BLaER1 treated with 17β-estradiol and CSF1 and Interleukin-3, amounts not matched to agents 10 nM and 100 nM (cell line): Measurements from ENCODE around the gene TENM4.

Experiments
- H3K27ac ChIP-seq, 11 experiments: shearing (Covaris generic); formaldehyde crosslinking; 2 replicates each; pipeline ENCODE4 v1.8.1; 2022
- H3K27me3 ChIP-seq, 11 experiments: shearing (Covaris generic); formaldehyde crosslinking; 2 replicates each; pipeline ENCODE4 v1.8.1; 2022
- H3K36me3 ChIP-seq, 11 experiments: shearing (Covaris generic); formaldehyde crosslinking; 2 replicates each; pipeline ENCODE4 v1.8.1; 2022
- H3K4me1 ChIP-seq, 10 experiments: shearing (Covaris generic); formaldehyde crosslinking; 2 replicates each; pipeline ENCODE4 v1.8.1; 2022
- H3K4me2 ChIP-seq, 11 experiments: shearing (Covaris generic); formaldehyde crosslinking; 2 replicates each; pipeline ENCODE4 v1.8.1; 2022
- H3K4me3 ChIP-seq, 10 experiments: shearing (Covaris generic); formaldehyde crosslinking; 2 replicates each; pipeline ENCODE4 v1.8.1; 2022
- H3K9ac ChIP-seq, 11 experiments: shearing (Covaris generic); formaldehyde crosslinking; 2 replicates each; pipeline ENCODE4 v1.8.1; 2022
- H3K9me3 ChIP-seq, 11 experiments: shearing (Covaris generic); formaldehyde crosslinking; replicated peaks in 1 of 11; 2 replicates each; pipeline ENCODE4 v1.8.1; 2022
- H4K20me1 ChIP-seq, 11 experiments: shearing (Covaris generic); formaldehyde crosslinking; 2 replicates each; pipeline ENCODE4 v1.8.1; 2022
- Cebpa-rat ChIP-seq, 11 experiments: shearing (Covaris generic); IDR thresholded peaks; 2 replicates each; pipeline ENCODE4 v1.8.1; 2022

TENM4 gene

GRCh38 chr11:79432138-79432537 lies 8.7 kb downstream of the TENM4 start:
- Histone ChIP-seq H3K36me3 (no peaks in the 10 kb centered on the region), H3K4me1 (peaks cover 6 to 33% (median 19%) of the 10 kb centered on the region in 10 experiments), H3K4me2 (no peak overlapping the region), H3K4me3 (no peak overlapping the region), H3K27ac (no peak overlapping the region), H3K27me3 (peaks cover 23 to 50% (median 37%) of the 10 kb centered on the region in 11 experiments), H3K9me3 (no peaks in the 10 kb centered on the region), H4K20me1 (peaks cover 0 to 48% (median 12%) of the 10 kb centered on the region in 11 experiments; a peak in 12 of 22 replicates), H3K9ac (no peak overlapping the region)
- no peak for TF ChIP-seq Cebpa-rat (IDR thresholded peaks at IDR 0.05)

GRCh38 chr11:79431535-79431934 lies 9.3 kb downstream of the TENM4 start:
- Histone ChIP-seq H3K27ac (no peak overlapping the region), H3K4me2 (no peak overlapping the region), H3K4me3 (no peak overlapping the region), H3K9me3 (no peaks in the 10 kb centered on the region), H4K20me1 (peaks cover 0 to 42% (median 6%) of the 10 kb centered on the region in 11 experiments; a peak in 11 of 22 replicates), H3K27me3 (peaks cover 17 to 44% (median 31%) of the 10 kb centered on the region in 11 experiments), H3K36me3 (peaks cover 0 to 6% (median 0%) of the 10 kb centered on the region in 11 experiments; a peak in 3 of 22 replicates), H3K4me1 (peaks cover under 1 to 27% (median 13%) of the 10 kb centered on the region in 10 experiments; a peak in 19 of 20 replicates), H3K9ac (no peak overlapping the region)
- no peak for TF ChIP-seq Cebpa-rat (IDR thresholded peaks at IDR 0.05)

- Histone ChIP-seq H3K9ac (no peak overlapping the region), H3K4me3 (no peak overlapping the region), H3K9me3 (no peaks in the 10 kb centered on the region), H3K4me2 (no peak overlapping the region), H3K27ac (no peak overlapping the region), H3K27me3 (peaks cover 4 to 32% (median 19%) of the 10 kb centered on the region in 11 experiments), H3K4me1 (peaks cover 0 to 19% (median 10%) of the 10 kb centered on the region in 10 experiments; a peak in 9 of 20 replicates), H3K36me3 (peaks cover 0 to 11% (median 0%) of the 10 kb centered on the region in 11 experiments; a peak in 3 of 22 replicates), H4K20me1 (peaks cover 0 to 30% (median 2%) of the 10 kb centered on the region in 11 experiments; a peak in 6 of 22 replicates)
- no peak for TF ChIP-seq Cebpa-rat (IDR thresholded peaks at IDR 0.05)
Measured at GRCh38 chr11:79430280-79430679, 10.6 kb downstream of the TENM4 start.

- Histone ChIP-seq H4K20me1 (peaks cover 0 to 21% (median 0%) of the 10 kb centered on the region in 11 experiments; a peak in 3 of 22 replicates), H3K27me3 (peaks cover 0 to 13% (median 1%) of the 10 kb centered on the region in 11 experiments; a peak in 8 of 22 replicates), H3K4me1 (peaks cover 0 to 19% (median 10%) of the 10 kb centered on the region in 10 experiments; a peak in 8 of 20 replicates), H3K27ac (no peak overlapping the region), H3K4me2 (peak overlapping the region in 7 of 11 experiments; percentile 2 to 23 (median 15); a peak in 7 of 22 replicates), H3K36me3 (peaks cover 0 to 11% (median 0%) of the 10 kb centered on the region in 11 experiments; a peak in 3 of 22 replicates), H3K9ac (no peak overlapping the region), H3K9me3 (no peaks in the 10 kb centered on the region), H3K4me3 (no peak overlapping the region)
- TF ChIP-seq Cebpa-rat (IDR thresholded peaks at IDR 0.05), result no peak
Measured at GRCh38 chr11:79428406-79428805, 12.4 kb downstream of the TENM4 start.

GRCh38 chr11:79427611-79428327 lies 13.1 kb downstream of the TENM4 start:
- Histone ChIP-seq H3K4me2 (peak overlapping the region in 5 of 11 experiments; percentile 2 to 23 (median 15); a peak in 6 of 22 replicates), H3K9me3 (no peaks in the 10 kb centered on the region), H3K27me3 (peaks cover 0 to 7% (median 0%) of the 10 kb centered on the region in 11 experiments; a peak in 4 of 22 replicates), H4K20me1 (peaks cover 0 to 21% (median 0%) of the 10 kb centered on the region in 11 experiments; a peak in 3 of 22 replicates), H3K4me1 (peaks cover 0 to 19% (median 10%) of the 10 kb centered on the region in 10 experiments; a peak in 8 of 20 replicates), H3K4me3 (no peak overlapping the region), H3K9ac (no peak overlapping the region), H3K36me3 (peaks cover 0 to 11% (median 0%) of the 10 kb centered on the region in 11 experiments; a peak in 3 of 22 replicates), H3K27ac (no peak overlapping the region)
- TF ChIP-seq Cebpa-rat (IDR thresholded peaks at IDR 0.05), result no peak

GRCh38 chr11:79427126-79427525 lies 13.7 kb downstream of the TENM4 start:
- Histone ChIP-seq H3K27me3 (peaks cover 0 to 2% (median 0%) of the 10 kb centered on the region in 11 experiments; a peak in 1 of 22 replicates), H3K9ac (no peak overlapping the region), H3K27ac (no peak overlapping the region), H3K4me3 (no peak overlapping the region), H3K4me2 (no peak overlapping the region), H3K36me3 (peaks cover 0 to 11% (median 0%) of the 10 kb centered on the region in 11 experiments; a peak in 3 of 22 replicates), H3K4me1 (peaks cover 0 to 19% (median 10%) of the 10 kb centered on the region in 10 experiments; a peak in 8 of 20 replicates), H4K20me1 (peaks cover 0 to 21% (median 0%) of the 10 kb centered on the region in 11 experiments; a peak in 3 of 22 replicates), H3K9me3 (no peaks in the 10 kb centered on the region)
- TF ChIP-seq Cebpa-rat (IDR thresholded peaks at IDR 0.05), result no peak

GRCh38 chr11:79425463-79425862 lies 15.4 kb downstream of the TENM4 start:
- Histone ChIP-seq H3K27me3 (no peaks in the 10 kb centered on the region; a peak in 1 of 22 replicates), H3K27ac (no peak overlapping the region), H3K4me2 (no peak overlapping the region), H3K4me3 (no peak overlapping the region), H3K4me1 (peaks cover 0 to 19% (median 10%) of the 10 kb centered on the region in 10 experiments; a peak in 8 of 20 replicates), H3K9me3 (no peaks in the 10 kb centered on the region), H3K36me3 (peaks cover 0 to 11% (median 0%) of the 10 kb centered on the region in 11 experiments; a peak in 3 of 22 replicates), H3K9ac (no peak overlapping the region), H4K20me1 (peaks cover 0 to 20% (median 0%) of the 10 kb centered on the region in 11 experiments; a peak in 4 of 22 replicates)
- TF ChIP-seq Cebpa-rat (IDR thresholded peaks at IDR 0.05), result no peak

- H3K9ac ChIP-seq, result no peak overlapping the region
- H4K20me1 ChIP-seq, result peaks cover 0 to 20% (median 0%) of the 10 kb centered on the region in 11 experiments; a peak in 3 of 22 replicates
- H3K4me3 ChIP-seq, result no peak overlapping the region
- H3K9me3 ChIP-seq, result no peaks in the 10 kb centered on the region
- H3K4me2 ChIP-seq, result no peak overlapping the region
- no peak overlapping the region for H3K27ac ChIP-seq
- no peaks in the 10 kb centered on the region; a peak in 1 of 22 replicates for H3K27me3 ChIP-seq
- H3K4me1 ChIP-seq, result peaks cover 0 to 14% (median 8%) of the 10 kb centered on the region in 10 experiments; a peak in 9 of 20 replicates
- peaks cover 0 to 11% (median 0%) of the 10 kb centered on the region in 11 experiments; a peak in 3 of 22 replicates for H3K36me3 ChIP-seq
- TF ChIP-seq Cebpa-rat (IDR thresholded peaks at IDR 0.05), result no peak
Measured at GRCh38 chr11:79423736-79424135, 17.1 kb downstream of the TENM4 start.

- no peak overlapping the region for H3K4me3 ChIP-seq
- no peak overlapping the region for H3K4me2 ChIP-seq
- H3K9ac ChIP-seq, result no peak overlapping the region
- TF ChIP-seq Cebpa-rat (IDR thresholded peaks at IDR 0.05), result no peak
- no peaks in the 10 kb centered on the region for H3K9me3 ChIP-seq
- H3K27me3 ChIP-seq, result no peaks in the 10 kb centered on the region; a peak in 1 of 22 replicates
- H3K4me1 ChIP-seq, result peaks cover 0 to 5% (median under 1%) of the 10 kb centered on the region in 10 experiments; a peak in 7 of 20 replicates
- H3K36me3 ChIP-seq, result peaks cover 0 to 12% (median 0%) of the 10 kb centered on the region in 11 experiments; a peak in 3 of 22 replicates
- no peak overlapping the region for H3K27ac ChIP-seq
- H4K20me1 ChIP-seq, result peaks cover 0 to 16% (median 0%) of the 10 kb centered on the region in 11 experiments; a peak in 3 of 22 replicates
Measured at GRCh38 chr11:79422866-79423265, 18.0 kb downstream of the TENM4 start.
